Pancreas (tissue), 10 donors: ENCODE results near the gene RNF14. TPM values are rescaled to one million over a fixed set of nuclear protein-coding genes. Genes with fewer than 3 reads are reported as not detected.

ENCODE experiments used
- ATAC-seq, 4 donors: fragments of 200-7000 bp; cut with Tn5 transposase; one replicate each; pipeline versions ENCODE4 v1.8.0 to v1.9.1; 2020; ENCODE audit warnings: mild to moderate bottlenecking in 4 of 4, moderate library complexity in 4 of 4
- DNase-seq, 6 donors: peaks; one replicate each; pipeline ENCODE4 v3.0.0-alpha.2; 2020
- FAIRE-seq: peaks from 2 replicates; lab custom pipeline; 2012; peaks lifted over from hg19 to GRCh38; lab: Jason Lieb, UNC
- H3K27ac ChIP-seq, 4 donors: fragments of 200-600 bp; sonication (generic); 1 replicate in 3 of 4; 2 replicates in 1 of 4; pipeline versions ENCODE4 v1.5.0 to v1.8.0; 2020
- H3K27me3 ChIP-seq, 4 donors: fragments of 200-600 bp; one replicate each; pipeline ENCODE4 v1.8.0; 2021
- H3K36me3 ChIP-seq, 3 donors: fragments of 200-600 bp; sonication (generic) in 1 of 3; one replicate each; pipeline versions ENCODE4 v1.5.0 to v1.8.0; 2020 to 2021
- H3K4me1 ChIP-seq, 3 donors: fragments of 200-600 bp; one replicate each; pipeline ENCODE4 v1.8.0; 2021
- H3K4me3 ChIP-seq, 4 donors: fragments of 200-600 bp; sonication (generic) in 2 of 4; one replicate each; pipeline versions ENCODE4 v1.5.0 to v1.8.0; 2020 to 2021
- H3K9me3 ChIP-seq, 4 donors: fragments of 200-600 bp; one replicate each; pipeline ENCODE4 v1.8.0; 2021
- CTCF ChIP-seq, 4 donors: fragments of 200-600 bp; sonication (generic) in 3 of 4; IDR thresholded peaks; one replicate each; pipeline versions ENCODE4 v1.5.0 to v1.8.0; 2021; ENCODE audit warnings: antibody characterized with exemption in 4 of 4
- WGBS, 2 donors: extraction: QIAGEN DNeasy Blood & Tissue Kit; methylation state at CpG; one replicate each; pipeline ENCODE4 v1.1.7; 2013; 5-methylcytosine and 5-hydroxymethylcytosine counted together
- intact Hi-C, 3 donors: fragments of 100-400 bp; cut with DNase I; formaldehyde crosslinking; loops; one replicate each; pipeline versions ENCODE4 v1.11.1 to v1.14.2; 2022
- polyA plus RNA-seq, 2 donors: library from polyadenylated mRNA; stranded (reverse); fragments of 200-250 nt; gene quantifications; one replicate each; pipeline ENCODE4 v1.2.3, GENCODE V29; 2013
- total RNA-seq, 6 donors: library from RNA; stranded (reverse); fragmentation: NEBNext Ultra II Directional in 4 of 6; extraction: Animal tissue kit (Norgen Biotek cat#: 25700) in 4 of 6; gene quantifications; one replicate each; pipeline versions ENCODE4 v1.2.1 to v1.2.4, GENCODE V29; 2021 to 2023
- donor health status: healthy with polysubstance abuse.
- donor health status: DM: no; HTN: no; CAD: no; lungs with moderate emphysema.
- donor health status: DM: no; HTN: no; CAD: no.
- donor health status: control.
- donor health status: control.
- donor health status: Bipolar disorder and iron deficiency.
- donor health status: DM: yes; HTN: yes; CAD: no.
- donor health status: DM: no; HTN: no; CAD: no.
- donor health status: DM: no; HTN: no; CAD: no.
- donor health status: DM: yes; HTN: yes; CAD: no.

The RNF14 gene
- total and polyA plus RNA-seq, 8 donors: 7.8 to 30.4 (median 19.8) TPM

GRCh38 chr5:142012792-142013388, 44.0 kb downstream of the RNF14 start, which contains the start of gene GNPDA1:
Gene GNPDA1 (minus strand): TSS chr5:142013027. CDS start chr5:142012035, 992 bp downstream.
- intact Hi-C loops: loop anchor here in 1 of 3 donors (10.0 kb wide), 1 partner anchor 132 kb away; no protein-coding TSS in a partner anchor
- Histone ChIP-seq H3K9me3 (no peaks in the 10 kb centered on the region), H3K4me3 (peak within 1 kb of the TSS; percentile 60 to 84 (median 68)), H3K27ac (peak within 1 kb of the TSS; percentile 47 to 85 (median 73)), H3K27me3 (no peaks in the 10 kb centered on the region), H3K4me1 (peaks cover 0 to 20% (median 0%) of the 10 kb centered on the region in 3 donors), H3K36me3 (no peaks in the 10 kb centered on the region)
- ATAC-seq (peak; percentile 91 to 97 (median 93)), FAIRE-seq (no peak), DNase-seq (peak; percentile 79 to 94 (median 87))
- no peak for TF ChIP-seq CTCF (IDR thresholded peaks at IDR 0.05)
- WGBS, 2 donors: 1% methylated on average over 58 of the region's 58 CpGs

GRCh38 chr5:142013734-142014521, 45.0 kb downstream of the RNF14 start:
- no peaks in the 10 kb centered on the region for H3K9me3 ChIP-seq
- peaks cover 0 to 20% (median 0%) of the 10 kb centered on the region in 3 donors for H3K4me1 ChIP-seq
- intact Hi-C loops: loop anchor here in 1 of 3 donors (10.0 kb wide), 1 partner anchor 131 kb away; no protein-coding TSS in a partner anchor
- DNase-seq (peak in 5 of 6 donors; percentile 8 to 49 (median 33)), ATAC-seq (peak in 1 of 4 donors; percentile 26), FAIRE-seq (no peak)
- peak overlapping the region in 1 of 4 donors; percentile 79 for H3K27ac ChIP-seq
- TF ChIP-seq CTCF (IDR thresholded peaks at IDR 0.05): no peak
- WGBS, 2 donors: 80 to 85% methylated on average over 16 of the region's 16 CpGs
- no peaks in the 10 kb centered on the region for H3K36me3 ChIP-seq
- no peaks in the 10 kb centered on the region for H3K27me3 ChIP-seq
- H3K4me3 ChIP-seq: no peak overlapping the region

DNA sequence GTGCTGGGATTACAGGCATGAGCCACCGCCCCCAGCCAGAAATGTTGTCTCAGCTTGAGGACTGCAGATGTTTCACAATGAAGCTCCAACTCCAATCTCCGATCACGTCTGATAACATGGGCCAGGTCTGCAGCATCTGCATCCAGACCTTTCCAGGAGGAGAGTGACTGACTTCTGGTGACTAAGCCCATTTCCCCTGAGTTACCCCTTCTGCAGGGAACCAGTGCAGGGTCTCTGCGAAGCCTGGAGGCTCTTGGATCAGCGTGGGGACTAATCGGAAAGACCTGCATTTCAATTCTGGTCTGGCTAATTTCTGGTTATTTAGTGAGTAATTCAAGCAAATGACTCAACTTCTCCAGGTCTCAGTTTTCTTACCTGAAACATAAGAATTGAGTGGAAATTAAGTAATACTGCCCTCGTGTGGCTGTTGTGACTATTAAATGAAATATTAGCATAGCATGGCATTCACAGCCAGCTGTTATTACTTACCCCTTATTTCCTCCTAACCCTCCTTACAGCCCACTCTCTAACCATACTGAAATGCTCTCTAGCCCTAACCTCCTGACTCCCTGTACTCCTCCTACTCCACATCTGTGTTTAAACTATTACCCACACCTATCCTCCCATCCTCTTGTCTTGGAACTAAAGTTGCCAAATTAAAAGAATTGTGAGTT, 46.1 kb downstream of the RNF14 start:
- DNase-seq (peak in 3 of 6 donors; percentile 25 to 53 (median 34)), ATAC-seq (peak; percentile 39 to 69 (median 58)), FAIRE-seq (no peak)
- Histone ChIP-seq H3K27me3 (no peaks in the 10 kb centered on the region), H3K27ac (peak overlapping the region in 2 of 4 donors; percentile 44 to 45), H3K4me3 (no peak overlapping the region), H3K36me3 (no peaks in the 10 kb centered on the region), H3K4me1 (peaks cover 0 to 20% (median 0%) of the 10 kb centered on the region in 3 donors), H3K9me3 (no peaks in the 10 kb centered on the region)
- intact Hi-C loops: loop anchor here in 1 of 3 donors (10.0 kb wide), 1 partner anchor 130 kb away; no protein-coding TSS in a partner anchor
- WGBS, 2 donors: 40 to 44% methylated on average over 7 of the region's 7 CpGs
- TF ChIP-seq CTCF (IDR thresholded peaks at IDR 0.05): peak; percentile 26 to 53 (median 48)

DNA sequence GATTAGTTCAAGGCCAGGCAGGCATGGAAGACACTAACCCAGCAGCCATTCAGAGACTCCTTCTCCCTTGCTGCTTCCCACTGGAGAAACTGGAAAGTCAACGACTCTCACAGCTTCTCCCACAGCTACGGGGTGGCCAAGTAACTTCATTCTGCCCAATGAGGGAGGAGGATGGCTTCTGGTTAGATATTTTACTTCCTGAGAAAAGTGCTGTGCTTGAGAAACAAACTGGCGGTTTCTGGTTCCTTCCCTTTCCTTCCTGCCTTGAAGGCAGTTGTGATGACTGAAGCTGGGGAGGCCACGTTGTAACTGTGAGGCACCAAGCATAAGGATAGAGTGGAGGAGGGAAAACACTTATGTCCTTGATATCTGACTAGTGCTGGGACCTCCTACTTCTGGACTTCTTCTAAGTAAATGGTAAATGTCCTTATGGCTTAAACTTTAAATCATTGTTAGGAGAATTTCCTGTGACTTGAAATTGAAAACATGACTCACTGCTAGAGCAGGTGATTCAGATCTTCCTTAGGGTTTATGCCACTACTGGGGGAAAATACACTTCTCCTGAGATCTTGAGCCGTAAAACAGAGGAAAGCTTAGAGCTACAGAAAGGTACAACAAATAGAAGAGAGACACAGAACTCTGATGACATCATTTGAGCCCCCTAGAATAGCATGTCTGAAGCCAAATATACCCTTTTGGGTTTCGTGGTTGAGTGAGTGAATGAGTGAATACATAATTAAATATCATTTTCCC, 47.1 kb downstream of the RNF14 start:
- TF ChIP-seq CTCF (IDR thresholded peaks at IDR 0.05): no peak
- H3K27ac ChIP-seq: peak overlapping the region in 3 of 4 donors; percentile 10 to 45 (median 44)
- intact Hi-C loops: loop anchor here in 1 of 3 donors (10.0 kb wide), 1 partner anchor 129 kb away; no protein-coding TSS in a partner anchor
- no peaks in the 10 kb centered on the region for H3K9me3 ChIP-seq
- no peaks in the 10 kb centered on the region for H3K27me3 ChIP-seq
- H3K4me1 ChIP-seq: peaks cover 0 to 20% (median 0%) of the 10 kb centered on the region in 3 donors
- DNase-seq: peak in 1 of 6 donors; percentile 27
- WGBS, 2 donors: 75 to 82% methylated on average over 6 of the region's 6 CpGs
- no peak overlapping the region for H3K4me3 ChIP-seq
- ATAC-seq: peak in 2 of 4 donors; percentile 3 to 10
- FAIRE-seq: no peak
- H3K36me3 ChIP-seq: no peaks in the 10 kb centered on the region
